ENCODE results near the gene RHOT2.

Gene RHOT2

GRCh38 chr16:702341-702740 lies 34.4 kb downstream of the RHOT2 start:
- DNase-seq: no peak

GRCh38 chr16:703406-703805 lies 35.5 kb downstream of the RHOT2 start:
- DNase-seq: no peak

- DNase-seq: no peak
These were observed 36.1 kb downstream of the RHOT2 start for GRCh38 chr16:704047-704446.

GRCh38 chr16:704552-705380 lies 36.8 kb downstream of the RHOT2 start:
- DNase-seq: no peak

GRCh38 chr16:705431-706188 lies 37.7 kb downstream of the RHOT2 start, which contains the start of gene FBXL16:
TSS of gene FBXL16 (minus strand) at chr16:705801. CDS start at chr16:697405, 8,396 bp downstream.
- DNase-seq: no peak

GRCh38 chr16:706189-707061 lies 38.5 kb downstream of the RHOT2 start:
- DNase-seq: no peak

GRCh38 chr16:707062-707538 lies 39.2 kb downstream of the RHOT2 start:
- no peak for DNase-seq

- no peak for DNase-seq
These were observed 40.1 kb downstream of the RHOT2 start for GRCh38 chr16:708019-708418.

GRCh38 chr16:708959-709358 lies 41.0 kb downstream of the RHOT2 start:
- no peak for DNase-seq

- DNase-seq: peak in 1 of 2 donors; percentile 24
These were observed 41.9 kb downstream of the RHOT2 start for GRCh38 chr16:709566-710499.

- DNase-seq: no peak
These were observed 42.7 kb downstream of the RHOT2 start for GRCh38 chr16:710500-711075.

GRCh38 chr16:711084-711483 lies 43.2 kb downstream of the RHOT2 start:
- no peak for DNase-seq

- peak; percentile 65 to 73 for DNase-seq
These were observed 43.8 kb downstream of the RHOT2 start for GRCh38 chr16:711548-712320.

GRCh38 chr16:712740-713250 lies 44.9 kb downstream of the RHOT2 start:
- peak; percentile 55 to 70 for DNase-seq

GRCh38 chr16:714079-714478 lies 46.1 kb downstream of the RHOT2 start:
- DNase-seq: no peak

GRCh38 chr16:714558-715476 lies 46.9 kb downstream of the RHOT2 start, which contains the start of gene METRN:
TSS of gene METRN (plus strand) at chr16:715118. CDS start at chr16:715290, 172 bp downstream.
- DNase-seq: peak; percentile 76 to 88

- no peak for DNase-seq
These were observed 47.7 kb downstream of the RHOT2 start for GRCh38 chr16:715477-716199.

GRCh38 chr16:716200-716568 lies 48.3 kb downstream of the RHOT2 start:
- DNase-seq: no peak
